ENCODE results near the gene CTNND2.

Gene CTNND2

GRCh38 chr5:11013793-11014192, 890.5 kb downstream of the CTNND2 start:
- H3K4me1 ChIP-seq (ENCODE audit: control insufficient read depth, insufficient read depth, low read length), result no peaks in the 10 kb centered on the region
- ChIA-PET CTCF (interaction anchor here (0.8 kb wide), 1 partner anchor 26 kb away, joined by 3 read pairs; no protein-coding TSS in a partner anchor), POLR2A (no interaction called here)
- H3K4me3 ChIP-seq (ENCODE audit: low read depth, low read length), result no peak overlapping the region
- H3K9me3 ChIP-seq (ENCODE audit: control insufficient read depth, insufficient read depth, low read depth, low read length), result no peaks in the 10 kb centered on the region
- H3K27ac ChIP-seq (ENCODE audit: extremely low read depth, low read depth, low read length), result no peak overlapping the region
- TF ChIP-seq TSHZ1 (tag by site-specific recombination; IDR thresholded peaks at IDR 0.05; ENCODE audit: borderline replicate concordance) (no peak), ZNF23 (tag by site-specific recombination; IDR thresholded peaks at IDR 0.05; ENCODE audit: borderline replicate concordance) (no peak), ZNF501 (tag by site-specific recombination; IDR thresholded peaks at IDR 0.05) (no peak)
- no peaks in the 10 kb centered on the region for H3K36me3 ChIP-seq (ENCODE audit: control insufficient read depth in 2 of 2, insufficient read depth in 1 of 2, low read length in 2 of 2)

GRCh38 chr5:11012295-11012694, 892.0 kb downstream of the CTNND2 start:
- Histone ChIP-seq H3K4me1 (ENCODE audit: control insufficient read depth, insufficient read depth, low read length) (no peaks in the 10 kb centered on the region), H3K36me3 (ENCODE audit: control insufficient read depth in 2 of 2, insufficient read depth in 1 of 2, low read length in 2 of 2) (no peaks in the 10 kb centered on the region), H3K9me3 (ENCODE audit: control insufficient read depth, insufficient read depth, low read depth, low read length) (no peaks in the 10 kb centered on the region), H3K27ac (ENCODE audit: extremely low read depth, low read depth, low read length) (no peak overlapping the region), H3K4me3 (ENCODE audit: low read depth, low read length) (no peak overlapping the region)
- ChIA-PET CTCF (interaction anchor here (0.6 to 1.2 kb wide), 2 partner anchors 9 to 581 kb away, joined by 3 read pairs; no protein-coding TSS in a partner anchor), POLR2A (no interaction called here)
- TF ChIP-seq ZNF398 (tag by site-specific recombination; IDR thresholded peaks at IDR 0.05), result no peak

GRCh38 chr5:11010429-11011210, 893.6 kb downstream of the CTNND2 start:
- ChIA-PET POLR2A (no interaction called here), CTCF (interaction anchor here (0.6 to 1.4 kb wide), 2 partner anchors 23 to 914 kb away, joined by 3 to 11 read pairs; no protein-coding TSS in a partner anchor)
- H3K9me3 ChIP-seq (ENCODE audit: control insufficient read depth, insufficient read depth, low read depth, low read length), result no peaks in the 10 kb centered on the region
- H3K27ac ChIP-seq (ENCODE audit: extremely low read depth, low read depth, low read length), result no peak overlapping the region
- H3K36me3 ChIP-seq (ENCODE audit: control insufficient read depth in 2 of 2, insufficient read depth in 1 of 2, low read length in 2 of 2), result no peaks in the 10 kb centered on the region
- no peaks in the 10 kb centered on the region for H3K4me1 ChIP-seq (ENCODE audit: control insufficient read depth, insufficient read depth, low read length)
- TF ChIP-seq ZSCAN4 (tag by site-specific recombination; IDR thresholded peaks at IDR 0.05) (no peak), TRIM28 (IDR thresholded peaks at IDR 0.05; ENCODE audit: borderline replicate concordance, low read length) (no peak), IKZF3 (tag by site-specific recombination; IDR thresholded peaks at IDR 0.05) (no peak), GLI2 (tag by site-specific recombination; IDR thresholded peaks at IDR 0.05; ENCODE audit: borderline replicate concordance, low read depth) (no peak), ZNF664 (tag by site-specific recombination; IDR thresholded peaks at IDR 0.05) (no peak), ZNF501 (tag by site-specific recombination; IDR thresholded peaks at IDR 0.05) (no peak), ZNF26 (tag by site-specific recombination; IDR thresholded peaks at IDR 0.05) (no peak), ZSCAN5A (tag by site-specific recombination; IDR thresholded peaks at IDR 0.05) (no peak), ZNF132 (tag by site-specific recombination; IDR thresholded peaks at IDR 0.05; ENCODE audit: borderline replicate concordance) (no peak), ZNF404 (tag by site-specific recombination; IDR thresholded peaks at IDR 0.05) (no peak), ZNF791 (tag by site-specific recombination; IDR thresholded peaks at IDR 0.05) (no peak), ZNF133 (tag by site-specific recombination; IDR thresholded peaks at IDR 0.05) (no peak), HOXC10 (CRISPR knock-in tag; IDR thresholded peaks at IDR 0.05) (no peak), ZNF830 (tag by site-specific recombination; IDR thresholded peaks at IDR 0.05; ENCODE audit: low read depth) (no peak), ZNF18 (tag by site-specific recombination; IDR thresholded peaks at IDR 0.05) (no peak)
- H3K4me3 ChIP-seq (ENCODE audit: low read depth, low read length), result no peak overlapping the region
